HG02759 (cell line): ENCODE data around the gene NOP56.
"Not testable (repeated sequence)": the region's sequence is repeated elsewhere in the genome, so short reads cannot be mapped to it uniquely, and the experiment has no call there.

ENCODE experiments used
- ATAC-seq: cut with Tn5 transposase; IDR thresholded peaks from one replicate; pipeline ENCODE4 v1.9.1; 2021; ENCODE audit warnings: mild to moderate bottlenecking, moderate library complexity; ENCODE audit not compliant: unreplicated experiment

NOP56 gene

DNA sequence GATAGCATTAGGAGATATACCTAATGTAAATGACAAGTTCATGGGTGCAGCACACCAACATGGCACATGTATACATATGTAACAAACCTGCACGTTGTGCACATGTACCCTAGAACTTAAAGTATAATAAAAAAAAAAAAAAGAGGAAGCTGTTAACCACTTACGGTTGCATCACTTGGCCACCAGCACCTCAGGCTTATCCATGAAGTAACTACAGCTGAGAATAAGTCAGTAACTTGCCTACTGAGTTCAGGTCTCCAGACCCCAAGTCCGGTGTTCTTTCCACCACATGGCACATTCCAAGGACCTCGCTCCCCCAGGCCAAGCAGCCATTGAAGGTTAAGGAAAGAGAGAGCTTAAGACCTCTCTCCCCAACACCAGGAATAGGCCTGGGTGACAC, 32.4 kb downstream of the NOP56 start:
- ATAC-seq: not testable (repeated sequence)

DNA sequence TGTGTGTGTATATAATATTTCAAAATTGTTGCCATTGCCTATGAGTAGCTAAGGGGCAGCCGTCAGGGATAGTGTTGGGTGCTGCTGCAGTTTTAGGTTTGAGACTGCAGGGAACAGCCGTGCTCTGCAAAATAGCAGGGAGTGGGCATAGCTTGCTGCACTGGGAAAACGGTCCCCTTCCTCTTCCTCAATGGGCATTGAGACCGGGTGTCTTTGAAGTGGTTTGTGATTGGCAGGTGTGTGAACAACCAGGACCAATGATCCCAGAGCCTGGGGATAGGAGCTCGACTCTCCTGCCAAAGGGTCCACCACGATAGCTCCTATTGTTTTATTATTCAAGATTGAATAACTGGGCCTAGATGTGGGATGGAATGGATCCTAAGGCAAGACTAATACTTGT, 35.1 kb downstream of the NOP56 start:
- no peak for ATAC-seq

DNA sequence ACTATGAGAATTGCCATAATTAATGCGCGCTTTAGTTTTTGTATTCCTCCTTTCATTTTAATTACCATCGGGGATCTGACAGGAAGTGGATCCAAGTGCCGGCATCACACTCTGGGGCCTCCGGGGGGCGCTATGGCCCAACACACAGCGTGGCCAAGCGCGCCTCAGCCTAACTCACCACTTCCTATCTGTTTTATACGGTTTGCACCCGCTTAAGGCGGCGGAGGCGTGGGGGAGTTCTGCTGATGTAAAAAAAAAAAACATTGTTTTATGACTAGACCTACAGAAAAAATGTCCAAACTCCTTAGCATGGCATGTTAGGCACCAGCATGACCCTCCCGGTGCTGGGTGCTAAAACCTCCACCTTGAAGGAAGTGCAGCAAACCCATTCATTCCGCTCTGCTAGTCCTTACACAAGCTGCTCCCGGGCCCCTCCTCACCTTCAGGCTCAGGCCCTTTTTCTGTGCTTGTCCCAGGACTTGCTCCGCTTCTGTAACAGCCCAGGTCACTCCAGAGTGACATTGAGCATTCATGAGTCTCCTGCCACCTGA, 35.7 kb downstream of the NOP56 start:
- no peak for ATAC-seq

DNA sequence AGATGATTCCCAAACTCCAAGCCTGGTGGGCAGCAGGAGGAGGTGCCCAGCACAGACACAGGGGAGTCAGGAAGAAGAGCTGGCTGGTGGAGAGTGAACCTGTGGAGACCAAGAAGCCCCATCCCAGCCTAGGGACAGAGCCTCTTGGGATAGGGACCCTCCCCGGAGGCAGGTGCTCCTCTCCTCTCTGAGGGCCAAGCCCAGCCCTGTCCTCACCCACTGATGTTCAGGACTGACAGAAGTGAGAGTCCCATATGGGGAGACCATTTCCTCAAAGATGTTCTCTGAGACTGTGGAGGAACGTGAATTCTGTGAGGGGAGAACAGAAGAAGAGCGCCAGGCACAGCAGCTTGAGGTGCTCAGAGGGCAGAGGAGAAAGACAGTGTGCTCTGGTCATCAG, 37.8 kb downstream of the NOP56 start:
- ATAC-seq: no peak

DNA sequence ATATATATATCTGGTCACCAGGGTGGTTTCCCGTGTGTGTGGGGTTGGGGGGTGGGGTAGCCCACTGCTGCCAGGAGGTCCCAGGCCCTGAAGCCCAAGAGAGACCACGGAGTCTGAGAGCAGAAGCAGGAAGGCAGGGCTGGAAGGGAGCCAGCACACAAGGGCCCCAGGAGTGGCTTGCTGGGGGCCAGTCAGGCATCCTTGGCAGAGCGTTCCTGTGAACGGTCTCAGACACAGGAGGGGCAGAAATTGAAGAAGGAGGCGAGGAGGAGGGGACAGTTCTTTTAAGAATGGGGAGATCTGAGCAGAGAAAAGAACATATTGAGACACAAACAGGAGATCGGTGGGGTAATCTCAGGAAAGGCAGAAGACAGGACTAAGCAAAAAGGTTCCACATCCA, 38.3 kb downstream of the NOP56 start:
- no peak for ATAC-seq

DNA sequence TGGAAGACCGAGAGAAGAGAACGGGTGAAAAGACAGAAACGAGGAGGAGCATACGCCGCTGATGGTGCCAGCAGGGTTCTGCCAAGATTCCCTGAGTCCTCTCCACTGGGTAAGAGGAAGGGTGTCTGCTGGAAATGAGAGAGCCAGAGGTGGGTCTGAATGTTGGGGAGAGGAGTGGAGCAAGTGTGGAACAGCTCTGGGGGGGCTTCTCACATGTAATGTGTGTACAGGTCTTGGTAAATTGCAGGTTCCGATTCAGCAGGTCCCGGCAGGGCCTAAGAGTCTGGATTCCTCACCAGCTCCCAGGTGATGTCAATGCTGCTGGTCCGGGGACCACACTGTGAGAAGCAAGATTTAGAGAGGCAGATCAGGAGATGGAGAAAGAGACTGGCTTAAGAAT, 38.7 kb downstream of the NOP56 start:
- ATAC-seq: no peak

DNA sequence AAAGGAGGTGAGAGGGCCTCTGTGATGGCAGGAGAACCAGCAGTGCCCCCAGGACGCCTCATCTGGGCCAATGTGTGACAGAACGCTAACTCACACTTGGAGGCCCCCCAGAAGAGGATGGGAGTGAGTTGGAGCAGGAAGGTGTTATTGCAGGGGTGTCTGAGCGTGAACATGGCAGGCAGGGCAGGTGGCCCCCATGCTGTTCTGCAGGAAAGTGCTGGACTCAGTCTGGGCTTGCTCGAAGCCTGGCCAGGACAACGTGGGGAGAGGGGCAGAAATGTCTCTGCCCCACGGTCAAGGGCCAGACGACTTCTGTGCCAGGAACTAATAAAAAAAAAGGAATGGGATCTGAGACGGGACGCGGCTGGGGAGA, 39.2 kb downstream of the NOP56 start:
- ATAC-seq: no peak

DNA sequence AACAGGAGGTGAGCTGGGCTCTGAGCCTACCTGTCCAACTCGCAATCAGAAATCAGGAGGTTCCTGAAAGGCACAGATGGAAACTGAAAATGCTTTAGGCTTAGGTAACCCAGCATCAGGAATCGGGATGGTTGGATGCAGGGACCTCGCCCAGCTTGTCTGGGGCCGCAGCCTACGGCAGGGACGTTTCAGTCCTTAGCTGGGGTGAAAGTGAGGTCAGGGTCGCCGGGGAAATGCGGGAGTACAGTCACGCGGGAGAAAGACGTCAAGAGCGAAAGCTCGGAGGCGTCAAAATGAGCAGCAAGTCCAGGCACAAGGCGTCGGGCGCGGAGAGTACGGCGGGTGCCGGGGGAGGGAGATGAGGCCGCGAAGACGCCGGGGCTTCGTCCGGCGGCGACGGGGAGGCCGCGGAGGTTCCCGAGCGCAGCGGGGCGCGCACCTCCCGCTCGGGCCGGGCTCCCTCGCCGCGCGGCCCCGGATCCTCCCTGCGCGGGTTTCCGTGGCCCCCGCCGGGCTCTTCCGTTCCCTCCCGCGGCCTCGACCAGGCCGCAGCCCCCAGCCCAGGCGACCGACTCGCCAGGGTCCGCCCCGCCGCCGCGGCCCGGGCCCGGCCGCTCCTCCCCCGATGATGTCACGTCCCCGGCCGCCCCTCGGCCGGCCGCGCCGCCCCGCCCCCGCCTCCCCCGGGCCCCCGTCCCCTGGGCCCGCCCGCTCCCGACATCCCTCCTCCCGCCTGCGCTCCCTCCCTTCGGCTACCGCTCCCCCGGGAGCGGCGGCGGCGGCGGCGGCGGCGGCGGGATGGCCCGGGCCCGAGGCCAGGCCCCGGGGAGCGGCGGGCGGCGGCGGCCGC, 39.8 kb downstream of the NOP56 start, which contains the start of gene EBF4:
Gene EBF4, plus strand, starts transcription at position 745 of the 850 bp plus-strand sequence. CDS start 866 bp downstream, outside the sequence.
- peak; percentile 35 for ATAC-seq

DNA sequence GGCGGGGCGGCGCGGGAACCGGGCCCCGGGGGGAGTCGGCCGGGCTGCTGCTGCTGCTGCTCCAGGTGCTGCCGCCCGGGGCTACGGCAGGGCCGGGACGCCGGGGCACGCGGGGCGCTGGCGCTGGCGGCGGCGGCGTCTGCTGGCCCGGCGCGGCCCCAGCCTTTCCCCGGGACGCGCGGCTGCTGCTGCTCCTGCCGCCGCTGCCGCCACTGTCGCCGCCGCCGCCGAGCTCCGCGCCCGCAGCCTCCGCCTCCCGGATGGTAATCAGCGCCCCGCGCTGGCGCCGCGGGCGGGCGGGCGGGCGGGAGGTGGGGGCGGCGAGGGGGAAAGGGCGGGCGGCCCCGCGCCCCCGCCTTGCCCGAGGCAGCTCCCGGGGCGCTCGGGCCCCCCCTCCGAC, 40.5 kb downstream of the NOP56 start:
- peak; percentile 30 for ATAC-seq

DNA sequence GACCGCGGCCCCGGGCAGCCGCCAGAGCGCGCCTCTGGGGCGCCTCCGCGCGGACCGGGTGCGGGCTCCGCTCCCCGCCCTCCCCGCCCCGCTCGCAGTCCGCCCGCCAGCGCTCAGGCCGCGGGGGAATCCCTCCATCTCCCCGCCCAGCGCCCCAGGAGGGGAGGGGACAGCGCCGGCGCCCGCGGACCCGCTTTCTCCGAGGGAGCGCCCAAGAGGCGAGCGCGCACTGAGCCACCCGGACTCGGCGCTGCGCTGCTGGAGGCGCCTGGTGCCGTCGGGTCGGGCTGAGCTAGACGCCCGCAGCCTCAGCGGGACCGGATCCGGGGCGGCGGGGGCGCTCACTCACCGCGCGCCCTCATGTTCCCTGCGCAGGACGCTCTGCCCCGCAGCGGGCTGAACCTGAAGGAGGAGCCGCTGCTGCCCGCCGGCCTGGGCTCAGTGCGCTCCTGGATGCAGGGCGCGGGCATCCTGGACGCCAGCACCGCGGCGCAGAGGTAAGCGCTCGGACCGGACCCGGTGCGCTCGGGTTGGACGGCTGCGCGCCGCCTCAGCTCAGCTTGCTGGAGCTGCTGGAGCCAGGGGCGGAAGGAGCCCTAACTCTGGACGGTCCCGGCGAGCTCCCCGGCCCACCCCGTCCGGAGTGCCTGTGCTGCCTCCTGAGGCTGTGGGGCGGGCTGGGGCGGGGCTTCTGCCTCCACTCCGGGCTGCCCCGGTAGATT, 41.0 kb downstream of the NOP56 start:
- peak; percentile 33 for ATAC-seq

DNA sequence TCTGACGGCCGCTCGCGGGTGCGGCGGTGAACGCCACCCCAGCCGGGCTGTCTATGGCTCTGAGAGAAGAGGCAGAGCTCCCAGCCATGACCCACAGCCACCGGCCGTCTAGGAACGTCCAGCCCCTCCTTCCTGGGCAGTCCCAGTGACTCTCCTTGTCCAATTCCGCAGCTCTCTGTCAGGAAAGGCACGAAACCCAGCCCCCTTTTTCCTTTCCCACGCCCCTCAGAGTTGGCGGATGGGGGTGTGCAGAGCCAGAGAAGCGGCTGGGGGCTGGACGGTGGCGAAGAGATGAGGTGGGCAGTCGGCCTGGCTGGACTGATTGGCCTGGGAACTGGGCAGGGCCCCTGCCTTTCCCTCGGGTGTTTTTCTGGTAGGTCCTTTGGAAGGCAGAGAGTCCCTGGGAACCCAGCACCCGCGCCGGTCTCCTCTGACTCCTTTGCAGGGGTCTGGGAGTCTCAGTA, 41.6 kb downstream of the NOP56 start:
- ATAC-seq: no peak

DNA sequence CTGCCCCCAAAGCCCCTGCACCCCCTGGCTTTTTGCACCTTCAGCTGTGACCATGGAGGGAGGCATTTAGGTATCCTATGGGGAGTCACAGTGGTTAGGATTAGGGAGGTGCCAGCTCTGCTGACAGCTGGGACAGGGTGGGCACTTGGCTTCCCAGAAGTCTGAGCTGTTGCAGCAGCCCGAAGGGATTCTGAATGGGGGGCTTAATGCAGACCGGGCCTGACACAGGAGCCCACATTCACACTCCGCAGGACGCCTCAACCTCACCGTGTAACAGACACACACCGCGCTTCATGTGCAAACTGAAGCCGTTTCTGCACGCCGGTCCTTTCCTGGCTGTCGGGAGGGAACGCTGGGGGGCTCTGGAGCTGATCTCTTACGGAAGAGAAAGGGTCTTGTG, 42.1 kb downstream of the NOP56 start:
- ATAC-seq: no peak

DNA sequence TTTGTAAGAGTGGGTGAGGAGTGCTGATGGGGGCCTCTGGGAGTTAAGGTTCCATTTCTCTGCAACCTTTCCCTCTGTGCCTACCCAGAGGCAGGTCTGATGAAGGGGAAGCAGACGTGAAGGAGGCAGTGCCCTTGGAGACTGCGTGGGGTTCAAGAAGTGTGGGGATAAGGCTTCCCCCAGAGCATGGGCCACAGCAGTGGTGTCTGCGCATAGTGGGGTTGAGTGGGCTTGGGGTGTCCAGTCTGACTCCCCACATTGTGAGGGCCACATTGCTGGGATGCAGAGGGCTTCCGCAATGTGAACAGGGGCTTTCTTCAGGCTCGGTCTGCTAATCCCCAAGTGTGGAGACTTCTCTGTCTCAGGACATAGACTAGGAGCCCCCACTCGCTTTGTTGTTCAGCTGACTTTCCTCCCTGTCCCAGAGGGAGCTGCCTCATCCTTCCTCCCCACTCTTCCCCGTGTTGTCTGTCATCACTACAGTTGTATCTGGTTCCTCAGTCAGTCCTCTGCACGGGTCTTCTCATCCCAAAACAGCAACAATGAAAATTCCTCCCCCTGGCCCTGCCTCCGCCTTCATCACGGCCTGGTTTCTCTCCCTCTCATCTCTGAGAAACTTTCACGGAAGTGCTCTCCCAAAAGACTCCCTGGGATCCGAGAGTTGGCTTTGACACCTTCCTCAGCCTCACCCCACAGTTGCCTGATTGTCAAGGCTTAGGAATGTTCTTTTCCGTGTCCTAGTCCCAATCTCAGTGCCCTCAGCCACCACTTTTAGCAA, 43.0 kb downstream of the NOP56 start:
- ATAC-seq: no peak

DNA sequence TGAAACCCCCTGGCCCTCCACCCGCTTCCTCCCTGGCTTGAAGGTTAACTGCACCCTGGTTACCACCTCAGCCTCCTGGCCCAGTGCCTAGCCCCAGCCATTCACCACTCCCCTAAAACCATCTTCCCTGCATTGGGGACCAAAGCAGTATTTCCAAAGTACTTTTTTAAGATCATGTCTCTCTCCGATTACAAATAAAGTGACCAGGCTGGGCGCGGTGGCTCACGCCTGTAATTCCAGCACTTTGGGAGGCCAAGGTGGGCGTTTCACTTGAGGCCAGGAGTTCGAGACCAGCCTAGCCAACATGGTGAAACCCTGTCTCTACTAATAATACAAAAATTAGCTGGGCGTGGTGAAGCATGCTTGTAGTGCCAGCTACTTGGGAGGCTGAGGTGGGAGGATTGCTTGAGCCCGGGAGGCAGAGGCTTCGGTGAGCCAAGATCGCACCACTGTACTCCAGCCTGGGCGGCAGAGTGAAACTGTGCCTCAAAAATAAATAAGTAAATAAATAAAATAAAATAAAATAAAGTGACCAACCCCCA, 43.6 kb downstream of the NOP56 start:
- ATAC-seq: not testable (repeated sequence)

DNA sequence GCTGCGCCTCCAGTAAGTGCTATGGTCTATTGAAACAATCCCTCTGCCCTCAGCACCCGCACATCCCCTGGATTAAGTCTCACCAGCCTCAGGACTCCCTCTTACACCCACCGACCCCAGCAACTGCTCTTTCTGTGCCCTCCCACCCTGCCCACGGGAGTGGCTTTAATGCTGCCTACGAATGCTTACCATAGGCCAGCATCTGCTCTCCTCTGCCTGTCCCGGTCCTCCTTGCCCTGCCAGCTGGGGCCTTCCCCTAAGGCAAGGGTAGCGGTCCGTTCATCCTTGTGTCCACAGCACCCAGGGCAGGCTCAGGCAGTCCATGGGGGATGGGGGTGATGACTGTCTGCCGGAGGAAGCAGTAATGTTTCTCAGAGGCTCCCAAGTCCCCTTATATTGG, 44.2 kb downstream of the NOP56 start:
- no peak for ATAC-seq

DNA sequence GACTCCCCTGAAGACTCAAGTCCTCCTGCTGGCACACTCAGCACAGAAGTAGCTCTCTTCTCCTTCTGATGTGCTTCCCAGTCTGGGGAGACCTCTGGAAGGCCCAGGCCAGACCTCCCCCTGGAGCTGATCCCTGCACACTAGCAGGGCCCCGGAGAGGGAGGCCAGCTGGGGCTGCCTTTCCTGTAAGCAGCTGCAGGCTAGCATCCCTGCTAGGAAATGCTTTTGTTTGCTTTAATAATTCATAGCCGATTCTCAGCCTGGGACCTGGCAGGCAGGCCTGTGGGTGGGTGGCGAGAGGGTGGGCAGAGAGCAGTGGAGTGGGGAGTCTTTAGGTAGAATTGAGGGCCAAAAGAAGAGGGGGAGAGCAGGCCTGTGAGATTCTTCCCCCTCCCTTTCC, 45.3 kb downstream of the NOP56 start:
- no peak for ATAC-seq

DNA sequence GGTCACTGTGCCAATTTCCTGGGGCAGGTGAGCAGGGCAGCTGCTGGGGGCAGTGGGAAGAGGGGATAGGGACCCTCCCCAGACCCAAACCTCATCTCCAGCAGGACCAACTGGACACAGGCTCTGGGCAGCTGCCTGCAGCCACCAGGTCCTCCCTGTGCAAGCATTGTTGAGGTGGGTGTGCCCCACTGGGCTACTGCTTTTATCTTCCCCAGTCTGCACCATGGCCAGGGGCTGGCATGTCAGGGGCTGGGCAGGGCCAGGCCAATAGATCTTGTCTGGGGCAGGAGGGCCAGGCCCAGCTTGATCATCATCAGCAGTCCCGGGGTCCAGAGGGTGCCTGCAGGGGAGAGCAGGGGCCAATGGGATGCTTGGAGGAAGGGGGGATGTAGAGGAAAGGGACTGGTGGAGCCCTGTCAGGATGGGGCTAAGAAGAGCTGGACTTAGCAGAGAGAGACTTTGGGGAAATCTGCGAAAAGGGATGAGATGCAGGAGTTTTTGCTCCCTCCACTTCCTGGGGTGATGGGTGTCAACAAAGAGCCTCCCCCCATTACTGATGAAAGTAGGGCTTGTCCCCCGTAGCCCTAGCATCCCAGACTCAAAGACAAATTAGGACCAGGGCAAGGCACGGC, 45.9 kb downstream of the NOP56 start:
- ATAC-seq: no peak

DNA sequence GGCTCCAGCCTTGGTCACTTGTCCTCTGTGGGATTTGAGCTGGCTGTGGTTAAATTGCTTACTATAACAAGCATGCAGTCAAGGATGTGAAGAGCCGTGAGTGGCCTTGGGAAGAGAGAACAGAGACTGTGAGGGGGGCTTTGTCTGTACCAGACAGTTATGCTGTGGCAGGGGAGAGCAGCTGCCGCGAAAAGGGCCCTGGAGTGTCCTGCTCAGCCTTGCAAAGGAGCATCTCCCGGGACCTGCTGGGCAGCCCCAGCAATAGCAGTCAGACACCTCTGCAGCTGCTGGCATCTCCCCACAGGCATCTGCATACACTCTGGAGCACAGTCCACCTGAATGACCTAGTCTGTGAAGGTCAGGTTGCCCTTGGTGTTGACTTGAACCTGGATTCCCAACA, 46.5 kb downstream of the NOP56 start:
- no peak for ATAC-seq

DNA sequence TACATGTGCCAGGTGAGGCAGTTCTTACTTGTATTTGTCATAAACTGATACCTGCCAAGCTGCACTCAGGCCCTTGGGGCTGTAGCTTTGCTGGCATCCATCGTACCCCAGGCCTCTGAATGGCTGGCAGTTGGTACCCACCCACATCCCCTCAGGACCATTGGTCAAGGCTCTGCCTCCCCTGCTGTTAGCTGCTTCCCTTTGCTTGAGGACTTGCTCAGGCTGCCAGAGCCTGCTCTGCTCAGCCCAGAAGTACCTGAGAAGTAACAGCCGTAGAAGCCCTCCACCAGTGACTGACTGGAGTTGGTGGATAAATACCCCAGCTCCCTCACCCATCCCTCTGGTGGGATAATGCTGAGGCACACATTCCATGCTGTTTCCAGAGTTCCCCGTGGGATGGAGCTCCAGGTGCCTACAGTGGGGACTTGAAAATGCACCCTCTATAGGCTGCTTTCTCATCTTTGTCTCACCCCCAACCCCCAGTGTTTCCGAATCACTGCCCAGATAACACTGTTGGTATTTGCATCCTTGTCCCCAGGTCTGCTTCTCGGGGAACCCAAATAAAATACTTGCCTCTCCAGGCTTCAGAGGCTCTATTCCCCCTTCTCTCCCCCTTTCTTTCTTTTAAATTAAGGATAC, 47.5 kb downstream of the NOP56 start:
- no peak for ATAC-seq
